Mesenchymal stem cell (in vitro differentiated cells and primary cell): ENCODE results near the gene SNN.
A peak's percentile ranks its signal among the peaks of the same experiment; 100 is the strongest.

Experiments
- DNase-seq: peaks from one replicate; pipeline ENCODE4 v3.0.0-alpha.2; 2013
- H2AFZ ChIP-seq: one replicate; pipeline ENCODE4 v1.6.1; 2013; ENCODE audit warnings: low read depth, mild to moderate bottlenecking, control low read depth, inconsistent platforms, low read length, moderate library complexity
- H2AK5ac ChIP-seq: 2 replicates; pipeline ENCODE4 v1.6.1; 2013; ENCODE audit warnings: low read length, moderate library complexity, mild to moderate bottlenecking, inconsistent platforms; ENCODE audit not compliant: severe bottlenecking
- H2BK120ac ChIP-seq: one replicate; pipeline ENCODE4 v1.6.1; 2013; ENCODE audit warnings: low read depth, mild to moderate bottlenecking, inconsistent platforms, low read length, moderate library complexity
- H2BK12ac ChIP-seq, 2 experiments: one replicate each; pipeline ENCODE4 v1.6.1; 2013; ENCODE audit warnings: inconsistent platforms in 2 of 2, low read length in 2 of 2, mild to moderate bottlenecking in 2 of 2, moderate library complexity in 2 of 2, control low read depth in 1 of 2
- H2BK15ac ChIP-seq: one replicate; pipeline ENCODE4 v1.6.1; 2013; ENCODE audit warnings: mild to moderate bottlenecking, low read depth, inconsistent platforms; ENCODE audit not compliant: poor library complexity, severe bottlenecking
- H2BK5ac ChIP-seq: 2 replicates; pipeline ENCODE4 v1.6.1; 2013; ENCODE audit warnings: low read depth, mild to moderate bottlenecking, low read length, control low read depth, inconsistent platforms; ENCODE audit not compliant: poor library complexity, severe bottlenecking
- H3K14ac ChIP-seq, 2 experiments: one replicate each; pipeline ENCODE4 v1.6.1; 2013; ENCODE audit warnings: inconsistent platforms in 2 of 2, low read length in 2 of 2, control low read depth in 1 of 2, mild to moderate bottlenecking in 1 of 2, moderate library complexity in 1 of 2
- H3K18ac ChIP-seq, 2 experiments: one replicate each; pipeline ENCODE4 v1.6.1; 2013; ENCODE audit warnings: inconsistent platforms in 2 of 2, low read length in 2 of 2, control low read depth in 1 of 2, low read depth in 1 of 2, mild to moderate bottlenecking in 1 of 2
- H3K23ac ChIP-seq, 2 experiments: one replicate each; pipeline ENCODE4 v1.6.1; 2013; ENCODE audit warnings: inconsistent platforms in 2 of 2, low read length in 2 of 2, mild to moderate bottlenecking in 2 of 2, moderate library complexity in 2 of 2, control low read depth in 1 of 2
- H3K27ac ChIP-seq: 2 replicates; pipeline ENCODE4 v1.5.1; 2013; ENCODE audit warnings: mild to moderate bottlenecking, moderate library complexity, low read length, control low read depth, inconsistent platforms; ENCODE audit not compliant: poor library complexity, severe bottlenecking
- H3K27me3 ChIP-seq, 2 experiments: 2 replicates each; pipeline versions ENCODE4 v1.6.1 to v1.7.0; 2013; ENCODE audit warnings: low read length in 2 of 2, mild to moderate bottlenecking in 2 of 2, moderate library complexity in 2 of 2, control low read depth in 1 of 2, inconsistent platforms in 1 of 2; ENCODE audit not compliant: control insufficient read depth in 1 of 2, insufficient read depth in 1 of 2
- H3K36me3 ChIP-seq, 2 experiments: 2 replicates each; pipeline versions ENCODE4 v1.6.1 to v1.7.0; 2013; ENCODE audit warnings: low read length in 2 of 2, control low read depth in 1 of 2, inconsistent platforms in 1 of 2, low read depth in 1 of 2, mild to moderate bottlenecking in 1 of 2; ENCODE audit not compliant: insufficient read depth in 2 of 2, control insufficient read depth in 1 of 2
- H3K4ac ChIP-seq, 2 experiments: one replicate each; pipeline ENCODE4 v1.6.1; 2013; ENCODE audit warnings: inconsistent platforms in 2 of 2, low read length in 2 of 2, mild to moderate bottlenecking in 2 of 2, moderate library complexity in 2 of 2, control low read depth in 1 of 2, low read depth in 1 of 2
- H3K4me1 ChIP-seq: 2 replicates; pipeline ENCODE4 v1.6.1; 2013; ENCODE audit warnings: low read depth, low read length, control low read depth; ENCODE audit not compliant: control insufficient read depth, insufficient read depth
- H3K4me2 ChIP-seq: 2 replicates; pipeline ENCODE4 v1.6.1; 2013; ENCODE audit warnings: low read length, mild to moderate bottlenecking, inconsistent platforms; ENCODE audit not compliant: poor library complexity, severe bottlenecking
- H3K4me3 ChIP-seq, 2 experiments: 2 replicates each; pipeline versions ENCODE4 v1.5.1 to v1.7.0; 2013; ENCODE audit warnings: low read length in 2 of 2, mild to moderate bottlenecking in 2 of 2, control low read depth in 1 of 2, low read depth in 1 of 2; ENCODE audit not compliant: insufficient read depth in 1 of 2
- H3K79me1 ChIP-seq: replicated peaks from 2 replicates; pipeline ENCODE4 v1.6.1; 2013; ENCODE audit warnings: mild to moderate bottlenecking, control low read depth, low read length, inconsistent platforms; ENCODE audit not compliant: poor library complexity, severe bottlenecking
- H3K9ac ChIP-seq: 2 replicates; pipeline ENCODE4 v1.7.0; 2013; ENCODE audit warnings: mild to moderate bottlenecking, low read length, moderate library complexity
- H3K9me3 ChIP-seq: 2 replicates; pipeline ENCODE4 v1.7.0; 2013; ENCODE audit warnings: mild to moderate bottlenecking, low read length; ENCODE audit not compliant: control insufficient read depth
- H4K8ac ChIP-seq: one replicate; pipeline ENCODE4 v1.6.1; 2013; ENCODE audit warnings: inconsistent platforms, mild to moderate bottlenecking, low read length, moderate library complexity
- H4K91ac ChIP-seq: one replicate; pipeline ENCODE4 v1.6.1; 2013; ENCODE audit warnings: mild to moderate bottlenecking, low read length, inconsistent platforms
- WGBS: methylation state at CpG from one replicate; pipeline ENCODE4 v1.1.7; 2013; ENCODE audit warnings: mixed read lengths; 5-methylcytosine and 5-hydroxymethylcytosine counted together

SNN gene

GRCh38 chr16:11658896-11659708 lies 9.2 kb upstream of the SNN start:
- no peak overlapping the region for H4K8ac ChIP-seq
- H3K9me3 ChIP-seq: no peaks in the 10 kb centered on the region
- H2AFZ ChIP-seq: no peak overlapping the region
- H4K91ac ChIP-seq: no peak overlapping the region
- no peaks in the 10 kb centered on the region for H3K36me3 ChIP-seq
- no peak overlapping the region for H2AK5ac ChIP-seq
- DNase-seq: no peak
- no peak overlapping the region for H3K4ac ChIP-seq
- H3K4me1 ChIP-seq: peaks cover 6% of the 10 kb centered on the region
- no peak overlapping the region for H3K4me2 ChIP-seq
- 80% methylated on average over 19 of the region's 19 CpGs for WGBS
- H2BK12ac ChIP-seq: no peak overlapping the region
- no peak overlapping the region for H2BK120ac ChIP-seq
- H3K18ac ChIP-seq: no peak overlapping the region
- H3K27ac ChIP-seq: no peak overlapping the region
- no peak overlapping the region for H2BK5ac ChIP-seq
- H2BK15ac ChIP-seq: no peak overlapping the region
- peaks cover 0 to 4% of the 10 kb centered on the region in 2 experiments for H3K27me3 ChIP-seq
- no peak overlapping the region for H3K23ac ChIP-seq
- no peak overlapping the region for H3K4me3 ChIP-seq
- no peaks in the 10 kb centered on the region for H3K79me1 ChIP-seq
- H3K9ac ChIP-seq: no peak overlapping the region
- H3K14ac ChIP-seq: no peak overlapping the region

- H4K8ac ChIP-seq: no peak overlapping the region
- no peak overlapping the region for H3K14ac ChIP-seq
- H2BK120ac ChIP-seq: no peak overlapping the region
- no peak overlapping the region for H3K4me2 ChIP-seq
- H2AK5ac ChIP-seq: no peak overlapping the region
- H3K36me3 ChIP-seq: no peaks in the 10 kb centered on the region
- WGBS: 86% methylated on average over 11 of the region's 12 CpGs
- H2BK5ac ChIP-seq: no peak overlapping the region
- no peak overlapping the region for H2BK12ac ChIP-seq
- peaks cover 0 to 4% of the 10 kb centered on the region in 2 experiments for H3K27me3 ChIP-seq
- no peak for DNase-seq
- no peaks in the 10 kb centered on the region for H3K9me3 ChIP-seq
- no peak overlapping the region for H4K91ac ChIP-seq
- H3K27ac ChIP-seq: no peak overlapping the region
- H2AFZ ChIP-seq: no peak overlapping the region
- H3K4me1 ChIP-seq: peaks cover 6% of the 10 kb centered on the region
- no peak overlapping the region for H3K18ac ChIP-seq
- H2BK15ac ChIP-seq: no peak overlapping the region
- no peak overlapping the region for H3K9ac ChIP-seq
- no peaks in the 10 kb centered on the region for H3K79me1 ChIP-seq
- H3K23ac ChIP-seq: no peak overlapping the region
- no peak overlapping the region for H3K4ac ChIP-seq
- H3K4me3 ChIP-seq: no peak overlapping the region
Observed at GRCh38 chr16:11660565-11660964, 7.7 kb upstream of the SNN start.

GRCh38 chr16:11662582-11662981 lies 5.7 kb upstream of the SNN start:
- no peak for DNase-seq
- no peak overlapping the region for H3K23ac ChIP-seq
- no peak overlapping the region for H3K14ac ChIP-seq
- no peak overlapping the region for H2BK5ac ChIP-seq
- H3K27me3 ChIP-seq: peaks cover 0 to 1% of the 10 kb centered on the region in 2 experiments
- no peak overlapping the region for H4K91ac ChIP-seq
- peaks cover 6% of the 10 kb centered on the region for H3K4me1 ChIP-seq
- no peaks in the 10 kb centered on the region for H3K9me3 ChIP-seq
- H3K4me2 ChIP-seq: no peak overlapping the region
- no peak overlapping the region for H3K4me3 ChIP-seq
- H3K9ac ChIP-seq: no peak overlapping the region
- WGBS: 87% methylated on average over 5 of the region's 5 CpGs
- no peak overlapping the region for H2BK15ac ChIP-seq
- no peak overlapping the region for H4K8ac ChIP-seq
- no peak overlapping the region for H3K4ac ChIP-seq
- H2BK12ac ChIP-seq: no peak overlapping the region
- no peak overlapping the region for H3K18ac ChIP-seq
- no peak overlapping the region for H2AFZ ChIP-seq
- no peak overlapping the region for H2BK120ac ChIP-seq
- no peaks in the 10 kb centered on the region for H3K79me1 ChIP-seq
- no peak overlapping the region for H2AK5ac ChIP-seq
- H3K27ac ChIP-seq: no peak overlapping the region
- H3K36me3 ChIP-seq: no peaks in the 10 kb centered on the region

GRCh38 chr16:11665071-11665491 lies 3.2 kb upstream of the SNN start:
- no peaks in the 10 kb centered on the region for H3K27me3 ChIP-seq
- H2BK12ac ChIP-seq: no peak overlapping the region
- DNase-seq: no peak
- no peak overlapping the region for H2BK15ac ChIP-seq
- H2AFZ ChIP-seq: no peak overlapping the region
- H3K4me2 ChIP-seq: no peak overlapping the region
- H4K91ac ChIP-seq: no peak overlapping the region
- no peaks in the 10 kb centered on the region for H3K9me3 ChIP-seq
- H3K36me3 ChIP-seq: no peaks in the 10 kb centered on the region
- no peak overlapping the region for H3K27ac ChIP-seq
- no peak overlapping the region for H2BK120ac ChIP-seq
- no peak overlapping the region for H3K9ac ChIP-seq
- no peak overlapping the region for H3K14ac ChIP-seq
- no peak overlapping the region for H3K4me3 ChIP-seq
- H4K8ac ChIP-seq: peak overlapping the region; percentile 5
- WGBS: 35% methylated on average over 11 of the region's 11 CpGs
- H3K4me1 ChIP-seq: peaks cover 16% of the 10 kb centered on the region
- no peak overlapping the region for H3K23ac ChIP-seq
- H3K79me1 ChIP-seq: peaks cover 13% of the 10 kb centered on the region
- H3K4ac ChIP-seq: no peak overlapping the region
- no peak overlapping the region for H3K18ac ChIP-seq
- H2BK5ac ChIP-seq: no peak overlapping the region
- H2AK5ac ChIP-seq: no peak overlapping the region
